ENCODE measurements around the gene CD300LF. TPM values are rescaled to one million over a fixed set of nuclear protein-coding genes. Genes with fewer than 3 reads are reported as not detected.

Gene CD300LF
- total and polyA plus RNA-seq, 10 donors: 13.1 to 45.8 (median 30.9) TPM

DNA sequence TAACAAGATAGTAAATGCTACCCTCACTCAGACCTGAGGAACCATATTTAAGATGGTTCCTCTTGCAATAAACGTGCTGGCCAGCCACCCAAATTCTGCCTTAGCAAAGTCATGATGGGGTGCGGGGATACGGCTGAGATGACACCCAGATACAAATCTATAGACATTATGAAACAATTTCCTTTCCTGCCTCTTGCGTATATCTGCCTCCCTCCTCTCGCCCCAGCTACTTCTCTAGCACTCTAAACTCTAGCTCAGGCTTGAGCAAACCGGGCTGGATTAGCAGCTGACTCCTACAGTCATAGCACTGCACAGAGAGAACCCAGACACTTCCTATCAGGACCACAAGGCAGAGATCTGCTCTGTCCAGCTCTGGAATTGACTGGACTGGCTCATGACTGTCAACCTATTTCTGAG is 22.3 kb downstream of the CD300LF start:
- Histone ChIP-seq H3K27me3 (replicated peaks in 1 of 7) (peaks cover 0 to 30% (median 0%) of the 10 kb centered on the region in 7 donors), H3K4me3 (no peak overlapping the region), H3K4me1 (peaks cover 0 to 52% (median 19%) of the 10 kb centered on the region in 6 donors), H3K27ac (peak overlapping the region; percentile 29 to 88 (median 82)), H3K36me3 (peaks cover 0 to 18% (median 0%) of the 10 kb centered on the region in 6 donors), H3K9me3 (no peaks in the 10 kb centered on the region)
- intact Hi-C loops (cut with DNase I; ENCODE audit: low total_unique reads): no loop called here
- WGBS, 5 donors: 47 to 61% (median 54%) methylated on average over 6 of the region's 6 CpGs
- TF ChIP-seq POLR2A (IDR thresholded peaks at IDR 0.05) (no peak), POLR2AphosphoS5 (IDR thresholded peaks at IDR 0.05) (peak in 1 of 3 donors; percentile 65)
- TF ChIP-seq, protein P1, sequence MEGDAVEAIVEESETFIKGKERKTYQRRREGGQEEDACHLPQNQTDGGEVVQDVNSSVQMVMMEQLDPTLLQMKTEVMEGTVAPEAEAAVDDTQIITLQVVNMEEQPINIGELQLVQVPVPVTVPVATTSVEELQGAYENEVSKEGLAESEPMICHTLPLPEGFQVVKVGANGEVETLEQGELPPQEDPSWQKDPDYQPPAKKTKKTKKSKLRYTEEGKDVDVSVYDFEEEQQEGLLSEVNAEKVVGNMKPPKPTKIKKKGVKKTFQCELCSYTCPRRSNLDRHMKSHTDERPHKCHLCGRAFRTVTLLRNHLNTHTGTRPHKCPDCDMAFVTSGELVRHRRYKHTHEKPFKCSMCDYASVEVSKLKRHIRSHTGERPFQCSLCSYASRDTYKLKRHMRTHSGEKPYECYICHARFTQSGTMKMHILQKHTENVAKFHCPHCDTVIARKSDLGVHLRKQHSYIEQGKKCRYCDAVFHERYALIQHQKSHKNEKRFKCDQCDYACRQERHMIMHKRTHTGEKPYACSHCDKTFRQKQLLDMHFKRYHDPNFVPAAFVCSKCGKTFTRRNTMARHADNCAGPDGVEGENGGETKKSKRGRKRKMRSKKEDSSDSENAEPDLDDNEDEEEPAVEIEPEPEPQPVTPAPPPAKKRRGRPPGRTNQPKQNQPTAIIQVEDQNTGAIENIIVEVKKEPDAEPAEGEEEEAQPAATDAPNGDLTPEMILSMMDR (IDR thresholded peaks at IDR 0.05 in 8 of 11, conservative IDR thresholded peaks at IDR 0.05 in 3 of 11): peak in 1 of 11 experiments; percentile 11
- peak; percentile 80 for DNase-seq

DNA sequence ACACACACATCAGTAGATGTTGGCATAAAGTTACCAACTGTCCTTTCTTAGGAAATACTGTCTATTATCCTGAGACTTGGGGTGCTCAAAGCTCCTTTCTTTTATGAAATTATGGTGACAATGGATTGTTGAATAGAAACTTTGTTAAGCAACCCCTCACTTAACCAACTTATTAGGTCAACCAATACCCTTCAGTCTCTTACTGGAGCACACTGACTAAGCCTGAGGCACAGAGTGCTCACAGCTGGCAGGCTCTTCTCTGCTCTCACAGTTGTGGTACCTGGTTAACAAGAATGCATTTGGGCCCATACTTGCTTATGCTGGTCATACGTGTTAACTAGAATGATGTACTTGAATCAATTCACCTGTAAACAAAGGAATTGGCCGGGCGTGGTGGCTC is 24.8 kb downstream of the CD300LF start:
- H3K9me3 ChIP-seq: no peaks in the 10 kb centered on the region
- DNase-seq: no peak
- peaks cover 0 to 52% (median 19%) of the 10 kb centered on the region in 6 donors for H3K4me1 ChIP-seq
- H3K4me3 ChIP-seq: no peak overlapping the region
- TF ChIP-seq POLR2A (IDR thresholded peaks at IDR 0.05) (no peak), POLR2AphosphoS5 (IDR thresholded peaks at IDR 0.05) (no peak)
- TF ChIP-seq, protein P1 (IDR thresholded peaks at IDR 0.05 in 8 of 11, conservative IDR thresholded peaks at IDR 0.05 in 3 of 11): no peak
- peaks cover 0 to 37% (median 0%) of the 10 kb centered on the region in 7 donors for H3K27me3 ChIP-seq (replicated peaks in 1 of 7)
- no peaks in the 10 kb centered on the region for H3K36me3 ChIP-seq
- intact Hi-C loops (cut with DNase I; ENCODE audit: low total_unique reads): no loop called here
- H3K27ac ChIP-seq: peak overlapping the region in 5 of 8 donors; percentile 82 to 88 (median 86)
- WGBS, 5 donors: 91 to 98% (median 95%) methylated on average over 3 of the region's 3 CpGs

DNA sequence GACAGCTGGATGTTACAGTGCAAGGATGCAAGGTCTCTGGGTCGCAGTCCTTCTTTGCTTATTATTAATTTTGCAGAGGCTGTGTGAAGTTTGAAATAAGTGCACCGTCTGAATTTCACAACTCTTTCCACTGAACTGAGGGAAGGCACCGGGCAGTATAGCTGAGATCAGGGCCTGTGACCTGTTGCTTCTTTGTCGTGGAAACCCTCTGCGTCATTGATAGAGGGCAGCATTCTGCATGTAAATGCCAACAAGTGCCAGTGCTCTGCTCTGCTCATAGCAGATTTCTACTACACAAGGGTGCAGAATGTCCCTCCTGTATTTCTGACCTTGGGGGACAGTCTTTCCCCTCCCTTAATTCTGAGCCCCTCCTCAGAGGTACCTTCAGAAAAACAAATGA is 26.0 kb downstream of the CD300LF start:
- TF ChIP-seq, protein P1 (IDR thresholded peaks at IDR 0.05 in 8 of 11, conservative IDR thresholded peaks at IDR 0.05 in 3 of 11): no peak
- TF ChIP-seq POLR2A (IDR thresholded peaks at IDR 0.05) (no peak), POLR2AphosphoS5 (IDR thresholded peaks at IDR 0.05) (no peak)

DNA sequence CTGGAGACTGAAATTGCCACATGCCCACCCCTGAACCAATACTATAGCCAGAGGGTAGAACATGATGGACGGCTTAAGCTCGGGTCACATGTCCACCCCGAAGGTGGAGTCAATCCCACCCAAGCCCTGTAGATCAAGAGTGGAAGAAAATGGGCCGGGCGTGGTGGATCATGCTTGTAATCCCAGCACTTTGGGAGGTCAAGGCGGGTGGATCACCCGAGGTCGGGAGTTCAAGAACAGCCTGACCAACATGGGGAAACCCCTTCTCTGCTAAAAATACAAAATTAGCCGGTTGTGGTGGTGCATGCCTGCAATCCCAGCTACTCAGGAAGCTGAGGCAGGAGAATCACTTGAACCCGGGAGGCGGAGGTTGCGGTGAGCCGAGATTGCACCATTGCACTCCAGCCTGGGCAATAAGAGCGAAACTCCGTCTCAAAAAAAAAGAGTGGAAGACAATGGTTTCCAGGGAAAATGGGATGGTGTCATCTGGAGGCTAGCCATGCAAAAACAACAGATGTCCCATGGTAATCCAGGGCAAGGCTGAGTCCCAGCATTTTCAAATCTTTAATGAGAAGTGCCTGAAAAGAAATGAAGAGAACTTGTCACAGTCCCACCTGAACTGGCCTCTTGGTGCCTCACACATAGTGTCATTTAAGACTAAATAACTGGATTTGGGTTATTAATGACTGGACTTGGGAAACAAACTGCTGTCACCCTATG is 30.1 kb downstream of the CD300LF start:
- no peak overlapping the region for H3K4me3 ChIP-seq
- peak; percentile 44 for DNase-seq
- H3K4me1 ChIP-seq: peaks cover 8 to 38% (median 19%) of the 10 kb centered on the region in 6 donors
- WGBS, 5 donors: 55 to 74% (median 62%) methylated on average over 15 of the region's 15 CpGs
- TF ChIP-seq, protein P1 (IDR thresholded peaks at IDR 0.05 in 8 of 11, conservative IDR thresholded peaks at IDR 0.05 in 3 of 11): no peak
- TF ChIP-seq POLR2AphosphoS5 (IDR thresholded peaks at IDR 0.05) (no peak), POLR2A (IDR thresholded peaks at IDR 0.05) (no peak)
- intact Hi-C loops (cut with DNase I; ENCODE audit: low total_unique reads): no loop called here
- no peak overlapping the region for H3K27ac ChIP-seq
- H3K36me3 ChIP-seq: no peaks in the 10 kb centered on the region
- H3K9me3 ChIP-seq: no peaks in the 10 kb centered on the region
- peaks cover 0 to 68% (median 0%) of the 10 kb centered on the region in 7 donors for H3K27me3 ChIP-seq (replicated peaks in 1 of 7)

More for the DNA sequence above, 26.0 kb downstream of the CD300LF start:
- Histone ChIP-seq H3K27me3 (replicated peaks in 1 of 7) (peaks cover 0 to 41% (median 0%) of the 10 kb centered on the region in 7 donors), H3K36me3 (no peaks in the 10 kb centered on the region), H3K4me1 (peaks cover 0 to 52% (median 19%) of the 10 kb centered on the region in 6 donors), H3K27ac (no peak overlapping the region), H3K9me3 (no peaks in the 10 kb centered on the region), H3K4me3 (no peak overlapping the region)
- DNase-seq: peak; percentile 32
- 36 to 51% (median 43%) methylated on average over 5 of the region's 5 CpGs for WGBS, 5 donors
- intact Hi-C loops (cut with DNase I; ENCODE audit: low total_unique reads): no loop called here
